ENCODE results near the gene BTBD2. TPM values are rescaled to one million over a fixed set of nuclear protein-coding genes. Genes with fewer than 3 reads are reported as not detected.
A peak's percentile ranks its signal among the peaks of the same experiment; 100 is the strongest.

The BTBD2 gene
- total and polyA plus RNA-seq, 2 of the 13 experiments (the other 11 are each of a cell fraction or from before 2014, with no cell fraction given): 28.1 to 45.3 TPM

DNA sequence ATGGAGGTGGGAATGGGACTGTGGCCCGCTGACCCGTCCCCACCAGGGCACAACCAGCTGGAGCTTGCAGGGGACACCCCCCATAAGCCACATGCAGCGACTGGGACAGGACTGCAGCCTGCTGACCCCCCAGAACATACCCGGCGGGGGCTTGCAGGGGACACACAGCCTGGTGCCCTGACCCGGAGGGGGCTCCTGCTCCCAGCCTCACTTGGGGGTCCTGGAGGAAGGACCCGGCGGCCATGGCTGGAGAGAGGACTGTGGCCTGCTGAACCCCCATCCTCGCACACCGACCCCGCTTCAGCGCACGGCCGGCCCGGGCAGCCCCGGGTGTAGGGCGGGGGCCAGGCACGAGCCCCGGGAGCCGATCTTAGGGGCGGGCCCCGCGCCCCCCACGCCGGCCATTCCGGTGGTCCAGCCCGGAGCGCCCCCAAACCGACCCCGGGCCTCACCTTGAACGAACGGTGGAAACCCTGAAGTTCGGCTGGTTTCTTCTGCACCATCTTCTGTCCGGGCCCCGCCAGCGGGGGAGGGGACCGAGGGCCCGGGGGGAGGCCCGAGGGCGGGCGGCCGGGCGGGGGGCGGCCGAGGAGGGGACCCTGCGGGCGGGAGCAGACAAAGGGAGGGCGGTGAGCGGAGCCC, 35.0 kb upstream of the BTBD2 start (continued):
- peak; percentile 32; the same call in 1 of the 2 replicates for TF ChIP-seq SP2 (CRISPR knock-in tag; IDR thresholded peaks at IDR 0.05)
- peak; percentile 31 for TF ChIP-seq RBFOX2 (IDR thresholded peaks at IDR 0.05; ENCODE audit: low read depth, low read length)
- TF ChIP-seq ZNF546 (CRISPR knock-in tag; conservative IDR thresholded peaks at IDR 0.05): 0 out of 2 replicates have a peak, but pooled peaks have one; percentile 37
- 0 out of 2 replicates have a peak, but pooled peaks have one; percentile 6 for TF ChIP-seq KDM2A (CRISPR knock-in tag; IDR thresholded peaks at IDR 0.05; ENCODE audit: borderline replicate concordance, low read depth)
- TF ChIP-seq, protein P1, sequence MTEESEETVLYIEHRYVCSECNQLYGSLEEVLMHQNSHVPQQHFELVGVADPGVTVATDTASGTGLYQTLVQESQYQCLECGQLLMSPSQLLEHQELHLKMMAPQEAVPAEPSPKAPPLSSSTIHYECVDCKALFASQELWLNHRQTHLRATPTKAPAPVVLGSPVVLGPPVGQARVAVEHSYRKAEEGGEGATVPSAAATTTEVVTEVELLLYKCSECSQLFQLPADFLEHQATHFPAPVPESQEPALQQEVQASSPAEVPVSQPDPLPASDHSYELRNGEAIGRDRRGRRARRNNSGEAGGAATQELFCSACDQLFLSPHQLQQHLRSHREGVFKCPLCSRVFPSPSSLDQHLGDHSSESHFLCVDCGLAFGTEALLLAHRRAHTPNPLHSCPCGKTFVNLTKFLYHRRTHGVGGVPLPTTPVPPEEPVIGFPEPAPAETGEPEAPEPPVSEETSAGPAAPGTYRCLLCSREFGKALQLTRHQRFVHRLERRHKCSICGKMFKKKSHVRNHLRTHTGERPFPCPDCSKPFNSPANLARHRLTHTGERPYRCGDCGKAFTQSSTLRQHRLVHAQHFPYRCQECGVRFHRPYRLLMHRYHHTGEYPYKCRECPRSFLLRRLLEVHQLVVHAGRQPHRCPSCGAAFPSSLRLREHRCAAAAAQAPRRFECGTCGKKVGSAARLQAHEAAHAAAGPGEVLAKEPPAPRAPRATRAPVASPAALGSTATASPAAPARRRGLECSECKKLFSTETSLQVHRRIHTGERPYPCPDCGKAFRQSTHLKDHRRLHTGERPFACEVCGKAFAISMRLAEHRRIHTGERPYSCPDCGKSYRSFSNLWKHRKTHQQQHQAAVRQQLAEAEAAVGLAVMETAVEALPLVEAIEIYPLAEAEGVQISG (CRISPR knock-in tag; IDR thresholded peaks at IDR 0.05): peak; percentile 1; the same call in 1 of the 2 replicates
- TF ChIP-seq ZNF256 (CRISPR knock-in tag; conservative IDR thresholded peaks at IDR 0.05): no peak
- TF ChIP-seq, protein P2, sequence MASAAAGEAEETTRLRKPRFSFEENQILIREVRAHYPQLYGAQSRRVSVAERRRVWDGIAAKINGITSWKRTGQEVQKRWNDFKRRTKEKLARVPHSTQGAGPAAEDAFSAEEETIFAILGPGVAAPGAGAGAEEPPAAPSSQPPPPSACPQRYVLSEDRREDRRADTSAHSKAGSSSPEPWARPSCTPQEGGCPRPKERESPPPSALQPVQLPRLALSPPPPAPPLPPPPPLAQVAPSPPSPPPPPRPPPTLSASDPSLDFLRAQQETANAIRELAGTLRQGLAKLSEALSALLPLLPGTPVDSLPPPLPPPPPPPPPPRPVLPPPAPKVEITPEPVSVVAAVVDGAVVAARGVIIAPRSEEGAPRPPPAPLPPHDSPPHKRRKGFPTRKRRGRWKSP (CRISPR knock-in tag; IDR thresholded peaks at IDR 0.05): 0 out of 2 replicates have a peak, but pooled peaks have one; percentile 24
- TF ChIP-seq SRSF1 (optimal IDR thresholded peaks at IDR 0.05; ENCODE audit: low read depth, low read length): peak; percentile 47
- TF ChIP-seq, protein P3, sequence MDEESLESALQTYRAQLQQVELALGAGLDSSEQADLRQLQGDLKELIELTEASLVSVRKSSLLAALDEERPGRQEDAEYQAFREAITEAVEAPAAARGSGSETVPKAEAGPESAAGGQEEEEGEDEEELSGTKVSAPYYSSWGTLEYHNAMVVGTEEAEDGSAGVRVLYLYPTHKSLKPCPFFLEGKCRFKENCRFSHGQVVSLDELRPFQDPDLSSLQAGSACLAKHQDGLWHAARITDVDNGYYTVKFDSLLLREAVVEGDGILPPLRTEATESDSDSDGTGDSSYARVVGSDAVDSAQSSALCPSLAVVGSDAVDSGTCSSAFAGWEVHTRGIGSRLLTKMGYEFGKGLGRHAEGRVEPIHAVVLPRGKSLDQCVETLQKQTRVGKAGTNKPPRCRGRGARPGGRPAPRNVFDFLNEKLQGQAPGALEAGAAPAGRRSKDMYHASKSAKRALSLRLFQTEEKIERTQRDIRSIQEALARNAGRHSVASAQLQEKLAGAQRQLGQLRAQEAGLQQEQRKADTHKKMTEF (CRISPR knock-in tag; IDR thresholded peaks at IDR 0.05): peak; percentile 11; the same call in 1 of the 2 replicates
- peak; percentile 7; the same call in 1 of the 2 replicates for TF ChIP-seq RAD21 (CRISPR knock-in tag; IDR thresholded peaks at IDR 0.05)
- TF ChIP-seq ZNF33A (CRISPR knock-in tag; IDR thresholded peaks at IDR 0.05; ENCODE audit: borderline replicate concordance): no peak
- no peak for TF ChIP-seq ERF (CRISPR knock-in tag; IDR thresholded peaks at IDR 0.05)
- 0 out of 2 replicates have a peak, but pooled peaks have one; percentile 16 for TF ChIP-seq ZNF230 (CRISPR knock-in tag; IDR thresholded peaks at IDR 0.05)
- peak; percentile 76; the same call in 1 of the 2 replicates for TF ChIP-seq ATF7-NPFF (CRISPR knock-in tag; IDR thresholded peaks at IDR 0.05; ENCODE audit: low read depth)

Measured in HepG2 (cell line).